Neural cell (in vitro differentiated cells): ENCODE data around the gene CDC45. TPM values are rescaled to one million over a fixed set of nuclear protein-coding genes. Genes with fewer than 3 reads are reported as not detected.

Experiments
- H2AFZ ChIP-seq: fragments of 200-600, 300-800 bp; sonication (generic), shearing (Covaris generic); 2 replicates; pipeline ENCODE4 v1.6.0; 2014; ENCODE audit warnings: low read depth, mild to moderate bottlenecking, antibody characterized with exemption, low read length, moderate library complexity
- H3F3A ChIP-seq: fragments of 200-600 bp; shearing (Covaris generic); 2 replicates; pipeline ENCODE4 v1.6.1; 2016; ENCODE audit warnings: mild to moderate bottlenecking, moderate library complexity, mixed read lengths, antibody characterized with exemption, low read length; ENCODE audit not compliant: insufficient read depth, poor library complexity, severe bottlenecking
- H3K27ac ChIP-seq: fragments of 200-600, 300-800 bp; sonication (generic), shearing (Covaris generic); 2 replicates; pipeline ENCODE4 v1.5.1; 2014; ENCODE audit warnings: mild to moderate bottlenecking, low read length, moderate library complexity
- H3K27me3 ChIP-seq: fragments of 300-800, 200-600 bp; sonication (generic), shearing (Covaris generic); 2 replicates; pipeline ENCODE4 v1.6.0; 2014; ENCODE audit warnings: mild to moderate bottlenecking, low read depth, low read length, moderate library complexity; ENCODE audit not compliant: insufficient read depth
- H3K36me3 ChIP-seq: fragments of 300-800, 200-600 bp; sonication (generic), shearing (Covaris generic); 2 replicates; pipeline ENCODE4 v1.5.1; 2014; ENCODE audit warnings: mild to moderate bottlenecking, antibody characterized with exemption, low read length, moderate library complexity; ENCODE audit not compliant: insufficient read depth
- H3K4me2 ChIP-seq: fragments of 300-800, 200-600 bp; sonication (generic), shearing (Covaris generic); 2 replicates; pipeline ENCODE4 v1.6.0; 2014; ENCODE audit warnings: mild to moderate bottlenecking, low read length
- H3K4me3 ChIP-seq: fragments of 300-800, 200-600 bp; sonication (generic), shearing (Covaris generic); 2 replicates; pipeline ENCODE4 v1.5.1; 2014; ENCODE audit warnings: mild to moderate bottlenecking, low read length, moderate library complexity
- H3K79me2 ChIP-seq: fragments of 200-600 bp; shearing (Covaris generic); replicated peaks from 2 replicates; pipeline ENCODE4 v1.6.0; 2014; ENCODE audit warnings: mild to moderate bottlenecking, low read length, moderate library complexity; ENCODE audit not compliant: insufficient read depth
- H3K9ac ChIP-seq: fragments of 300-800, 200-600 bp; sonication (generic), shearing (Covaris generic); 2 replicates; pipeline ENCODE4 v1.6.1; 2016; ENCODE audit warnings: mild to moderate bottlenecking, low read length, mixed read lengths
- H3K9me2 ChIP-seq: fragments of 200-600 bp; shearing (Covaris generic); 2 replicates; pipeline ENCODE4 v1.6.1; 2016; ENCODE audit warnings: mild to moderate bottlenecking, low read length, mixed read lengths; ENCODE audit not compliant: insufficient read depth
- H3K9me3 ChIP-seq: fragments of 200-600, 300-800 bp; sonication (generic), shearing (Covaris generic); 2 replicates; pipeline ENCODE4 v1.6.1; 2016; ENCODE audit warnings: mild to moderate bottlenecking, mixed run types, low read length, moderate library complexity, mixed read lengths
- H4K20me1 ChIP-seq: fragments of 200-600 bp; shearing (Covaris generic); 2 replicates; pipeline ENCODE4 v1.6.1; 2016; ENCODE audit warnings: mild to moderate bottlenecking, mixed run types; ENCODE audit not compliant: insufficient read depth
- CTCF ChIP-seq: fragments of 450-650 bp; IDR thresholded peaks from 2 replicates; pipeline ENCODE4 v1.5.1; 2014; ENCODE audit warnings: antibody characterized with exemption, mild to moderate bottlenecking, moderate library complexity; ENCODE audit not compliant: poor library complexity, severe bottlenecking
- EP300 ChIP-seq: fragments of 450-650 bp; conservative IDR thresholded peaks from 2 replicates; pipeline ENCODE4 v1.6.1; 2014; ENCODE audit warnings: antibody characterized with exemption, mild to moderate bottlenecking, moderate library complexity; ENCODE audit not compliant: poor library complexity, severe bottlenecking
- EZH2 ChIP-seq: fragments of 200-600, 300-800 bp; shearing (Covaris generic), sonication (generic); IDR thresholded peaks from 2 replicates; pipeline ENCODE4 v1.6.1; 2014; ENCODE audit warnings: antibody characterized with exemption, low read length, borderline replicate concordance, mild to moderate bottlenecking; ENCODE audit not compliant: insufficient read depth, poor library complexity, severe bottlenecking
- MXI1 ChIP-seq: fragments of 450-650 bp; conservative IDR thresholded peaks from 2 replicates; pipeline ENCODE4 v1.6.1; 2014; ENCODE audit warnings: antibody characterized with exemption, mild to moderate bottlenecking; ENCODE audit not compliant: poor library complexity, severe bottlenecking
- POLR2AphosphoS5 ChIP-seq: IDR thresholded peaks from 2 replicates; pipeline ENCODE4 v1.6.1; 2012
- RAD21 ChIP-seq: fragments of 450-650 bp; conservative IDR thresholded peaks from 2 replicates; pipeline ENCODE4 v1.6.1; 2014; ENCODE audit warnings: antibody characterized with exemption, mild to moderate bottlenecking, moderate library complexity
- REST ChIP-seq: IDR thresholded peaks from 2 replicates; pipeline ENCODE4 v1.6.1; 2012; ENCODE audit warnings: borderline replicate concordance
- SMC3 ChIP-seq: fragments of 450-650 bp; conservative IDR thresholded peaks from 2 replicates; pipeline ENCODE4 v1.6.1; 2014; ENCODE audit warnings: antibody characterized with exemption, mild to moderate bottlenecking, moderate library complexity; ENCODE audit not compliant: poor library complexity
- TAF1 ChIP-seq: IDR thresholded peaks from 2 replicates; pipeline ENCODE4 v1.6.1; 2012; ENCODE audit warnings: low read depth
- polyA plus RNA-seq: library from polyadenylated mRNA; depleted of rRNA; stranded (reverse); fragments of >200 nt; gene quantifications from 2 replicates; pipeline ENCODE4 v1.2.3, GENCODE V29; 2014

Gene CDC45
- polyA plus RNA-seq, 1 donor from 2014 or later: 3.2 TPM

- no peak for TF ChIP-seq POLR2AphosphoS5
- TF ChIP-seq REST: no peak
- Histone ChIP-seq H4K20me1 (no peaks in the 10 kb centered on the region), H3K27me3 (peaks cover 45% of the 10 kb centered on the region), H3K9me2 (no peaks in the 10 kb centered on the region), H3K9ac (no peak overlapping the region), H3K4me2 (no peak overlapping the region), H3K27ac (no peak overlapping the region), H2AFZ (no peak overlapping the region), H3K79me2 (no peaks in the 10 kb centered on the region), H3K4me3 (no peak overlapping the region), H3K9me3 (no peaks in the 10 kb centered on the region), H3K36me3 (no peaks in the 10 kb centered on the region), H3F3A (no peaks in the 10 kb centered on the region)
Measured at GRCh38 chr22:19526076-19526701, 46.5 kb downstream of the CDC45 start.

DNA sequence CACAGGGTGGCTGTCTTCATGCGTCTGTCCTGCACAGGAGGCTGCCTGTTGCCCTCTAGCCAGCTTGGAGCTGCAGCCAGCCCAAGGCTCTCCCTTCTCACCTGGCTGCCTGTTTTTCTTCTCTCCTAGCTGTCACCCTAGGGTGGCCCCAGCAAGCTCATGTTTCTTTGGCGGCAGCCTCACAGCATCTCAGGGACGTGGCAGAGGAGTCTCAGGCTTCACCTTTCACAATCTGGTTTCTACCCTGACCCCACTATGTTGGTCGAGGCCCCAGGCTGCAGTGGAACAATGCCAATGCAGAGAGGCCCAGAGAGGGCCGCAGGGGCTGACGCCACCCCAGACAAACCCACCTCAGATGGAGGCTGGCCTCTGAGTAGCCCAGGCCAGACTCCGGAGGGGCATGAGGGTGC is 47.0 kb downstream of the CDC45 start:
- H4K20me1 ChIP-seq: no peaks in the 10 kb centered on the region
- H3K27ac ChIP-seq: no peak overlapping the region
- H3K36me3 ChIP-seq: no peaks in the 10 kb centered on the region
- H3K9me3 ChIP-seq: no peaks in the 10 kb centered on the region
- no peaks in the 10 kb centered on the region for H3K79me2 ChIP-seq
- H3K27me3 ChIP-seq: peaks cover 44% of the 10 kb centered on the region
- H3F3A ChIP-seq: no peaks in the 10 kb centered on the region
- no peak overlapping the region for H3K4me2 ChIP-seq
- no peak overlapping the region for H3K9ac ChIP-seq
- TF ChIP-seq EP300 (no peak), TAF1 (no peak), MXI1 (no peak), EZH2 (no peak), RAD21 (no peak), CTCF (no peak), POLR2AphosphoS5 (no peak), REST (no peak), SMC3 (no peak)
- no peak overlapping the region for H2AFZ ChIP-seq
- H3K9me2 ChIP-seq: no peaks in the 10 kb centered on the region
- H3K4me3 ChIP-seq: no peak overlapping the region
